NCI-H226 (cell line): ENCODE results near the gene UBE2Q2.
"Not testable (repeated sequence)": the region's sequence is repeated elsewhere in the genome, so short reads cannot be mapped to it uniquely, and the experiment has no call there.

Experiments
- DNase-seq: peaks from one replicate; pipeline ENCODE4 v3.0.0-alpha.2; 2015

Gene UBE2Q2

GRCh38 chr15:75867449-75867848, 24.2 kb downstream of the UBE2Q2 start:
- DNase-seq, result no peak

GRCh38 chr15:75868019-75868418, 24.8 kb downstream of the UBE2Q2 start:
- DNase-seq, result no peak

GRCh38 chr15:75869446-75869845, 26.2 kb downstream of the UBE2Q2 start:
- no peak for DNase-seq

GRCh38 chr15:75871589-75871988, 28.3 kb downstream of the UBE2Q2 start:
- DNase-seq, result not testable (repeated sequence)

GRCh38 chr15:75872403-75872990, 29.2 kb downstream of the UBE2Q2 start:
- DNase-seq, result no peak

- DNase-seq, result no peak
Observed at GRCh38 chr15:75884041-75884440, 40.8 kb downstream of the UBE2Q2 start.

GRCh38 chr15:75887178-75887577, 43.9 kb downstream of the UBE2Q2 start:
- DNase-seq, result no peak

GRCh38 chr15:75891895-75892294, 48.6 kb downstream of the UBE2Q2 start:
- DNase-seq, result peak; percentile 81

- no peak for DNase-seq
Observed at GRCh38 chr15:75895731-75896130, 52.5 kb downstream of the UBE2Q2 start.

- no peak for DNase-seq
Observed at GRCh38 chr15:75900577-75900976, 57.3 kb downstream of the UBE2Q2 start.

GRCh38 chr15:75902129-75902557, 58.9 kb downstream of the UBE2Q2 start:
- no peak for DNase-seq

GRCh38 chr15:75903331-75904239, 60.3 kb downstream of the UBE2Q2 start, which contains the start of gene FBXO22:
Gene FBXO22, plus strand, starts transcription at chr15:75903878. Its CDS starts 86 bp downstream, at chr15:75903964.
- peak; percentile 97 for DNase-seq

GRCh38 chr15:75905231-75905630, 62.0 kb downstream of the UBE2Q2 start:
- DNase-seq, result no peak

GRCh38 chr15:75910355-75910754, 67.1 kb downstream of the UBE2Q2 start:
- DNase-seq, result not testable (repeated sequence)

- no peak for DNase-seq
Observed at GRCh38 chr15:75916978-75917377, 73.7 kb downstream of the UBE2Q2 start.

GRCh38 chr15:75918135-75918534, 74.9 kb downstream of the UBE2Q2 start:
- DNase-seq, result no peak

GRCh38 chr15:75920079-75920478, 76.8 kb downstream of the UBE2Q2 start:
- DNase-seq, result no peak

GRCh38 chr15:75921732-75922703, 78.8 kb downstream of the UBE2Q2 start:
- DNase-seq, result peak; percentile 97

GRCh38 chr15:75923756-75924155, 80.5 kb downstream of the UBE2Q2 start:
- no peak for DNase-seq

GRCh38 chr15:75924576-75924975, 81.3 kb downstream of the UBE2Q2 start:
- no peak for DNase-seq

GRCh38 chr15:75925440-75925839, 82.2 kb downstream of the UBE2Q2 start:
- DNase-seq, result no peak

GRCh38 chr15:75926931-75927330, 83.7 kb downstream of the UBE2Q2 start:
- DNase-seq, result no peak

GRCh38 chr15:75927601-75928000, 84.4 kb downstream of the UBE2Q2 start:
- no peak for DNase-seq
